ENCODE results near the gene MPPED2. TPM values are rescaled to one million over a fixed set of nuclear protein-coding genes. Genes with fewer than 3 reads are reported as not detected.

The MPPED2 gene
- total RNA-seq, 1 experiment from 2014 or later: not detected

DNA sequence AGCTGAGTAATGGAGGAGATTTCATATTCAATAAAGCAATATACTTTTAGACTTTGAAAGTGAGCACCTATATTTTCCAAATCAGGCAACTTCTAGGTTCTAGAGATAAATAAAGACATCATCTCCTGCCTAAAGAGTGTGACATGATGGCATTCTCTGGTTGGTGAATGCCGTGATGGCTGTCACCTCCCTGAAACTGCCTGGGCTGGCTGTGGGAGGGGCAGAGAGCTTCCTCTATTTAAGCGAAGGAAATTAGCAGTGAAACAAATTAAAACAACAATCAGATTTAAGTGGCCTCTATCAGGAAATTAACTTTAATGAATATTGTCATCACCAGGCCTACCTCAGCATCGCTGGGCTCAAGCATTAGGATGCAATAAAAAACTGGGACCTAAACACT lies 149.4 kb downstream of the MPPED2 start:
- no peak for DNase-seq (ENCODE audit: unreplicated experiment)
- Mint-ChIP-seq H3K36me3 (ENCODE audit: insufficient read depth, unreplicated experiment) (no peaks in the 10 kb centered on the region), H3K4me3 (ENCODE audit: unreplicated experiment) (no peak overlapping the region), H3K4me1 (ENCODE audit: insufficient read depth, unreplicated experiment) (no peaks in the 10 kb centered on the region), H3K27me3 (ENCODE audit: insufficient read depth, unreplicated experiment) (peaks cover 89% of the 10 kb centered on the region), H3K27ac (ENCODE audit: low read depth, unreplicated experiment) (no peak overlapping the region), H3K9me3 (ENCODE audit: unreplicated experiment) (no peaks in the 10 kb centered on the region)
- intact Hi-C loops (cut with micrococcal nuclease): no loop called here
- BruUV-seq (replicated peaks): no TSS peak
- POLR2A ChIA-PET: no interaction called here
- TF ChIP-seq, protein P1, sequence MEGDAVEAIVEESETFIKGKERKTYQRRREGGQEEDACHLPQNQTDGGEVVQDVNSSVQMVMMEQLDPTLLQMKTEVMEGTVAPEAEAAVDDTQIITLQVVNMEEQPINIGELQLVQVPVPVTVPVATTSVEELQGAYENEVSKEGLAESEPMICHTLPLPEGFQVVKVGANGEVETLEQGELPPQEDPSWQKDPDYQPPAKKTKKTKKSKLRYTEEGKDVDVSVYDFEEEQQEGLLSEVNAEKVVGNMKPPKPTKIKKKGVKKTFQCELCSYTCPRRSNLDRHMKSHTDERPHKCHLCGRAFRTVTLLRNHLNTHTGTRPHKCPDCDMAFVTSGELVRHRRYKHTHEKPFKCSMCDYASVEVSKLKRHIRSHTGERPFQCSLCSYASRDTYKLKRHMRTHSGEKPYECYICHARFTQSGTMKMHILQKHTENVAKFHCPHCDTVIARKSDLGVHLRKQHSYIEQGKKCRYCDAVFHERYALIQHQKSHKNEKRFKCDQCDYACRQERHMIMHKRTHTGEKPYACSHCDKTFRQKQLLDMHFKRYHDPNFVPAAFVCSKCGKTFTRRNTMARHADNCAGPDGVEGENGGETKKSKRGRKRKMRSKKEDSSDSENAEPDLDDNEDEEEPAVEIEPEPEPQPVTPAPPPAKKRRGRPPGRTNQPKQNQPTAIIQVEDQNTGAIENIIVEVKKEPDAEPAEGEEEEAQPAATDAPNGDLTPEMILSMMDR (IDR thresholded peaks at IDR 0.05; ENCODE audit: unreplicated experiment): no peak
- CTCF ChIA-PET: no interaction called here

DNA sequence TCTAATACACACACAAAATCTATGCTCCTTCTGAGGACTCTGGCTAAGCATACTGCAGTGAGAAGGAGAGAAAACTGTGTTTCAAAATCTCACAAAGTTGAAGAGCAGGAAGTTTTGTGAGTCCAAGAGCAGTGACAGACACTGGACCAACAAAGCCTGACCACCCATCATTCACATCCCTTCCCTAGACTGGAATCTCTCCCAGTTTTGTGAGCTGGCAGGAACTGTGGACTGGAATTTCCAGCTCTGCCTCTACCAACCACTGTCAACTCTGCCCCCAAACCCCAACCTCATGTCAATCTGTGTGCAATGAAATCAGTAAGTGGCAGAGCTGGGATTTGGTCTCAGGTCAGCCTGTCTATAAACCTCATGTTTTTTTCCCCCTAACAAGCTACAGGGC lies 150.7 kb downstream of the MPPED2 start:
- no peaks in the 10 kb centered on the region for H3K36me3 Mint-ChIP-seq (ENCODE audit: insufficient read depth, unreplicated experiment)
- POLR2A ChIA-PET: no interaction called here
- no peaks in the 10 kb centered on the region for H3K9me3 Mint-ChIP-seq (ENCODE audit: unreplicated experiment)

DNA sequence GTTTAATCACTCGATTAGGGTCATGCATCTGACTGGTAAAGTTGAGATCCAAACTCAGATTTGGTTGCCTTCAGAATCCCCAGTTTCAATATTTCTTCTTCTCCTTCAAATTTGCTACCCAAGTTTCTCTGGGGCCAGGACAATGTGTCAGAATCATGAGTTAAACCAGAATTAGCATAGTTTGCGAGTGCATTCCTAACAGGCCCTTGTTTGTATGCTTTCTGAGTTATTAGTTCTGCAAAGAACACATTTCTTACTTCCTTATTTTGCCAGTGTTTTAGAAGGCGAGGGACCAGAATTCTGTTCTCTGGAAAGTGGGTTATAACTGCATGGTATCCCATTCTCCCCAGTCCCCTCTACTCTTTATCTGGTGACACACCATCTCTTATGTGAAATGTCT lies 151.3 kb downstream of the MPPED2 start:
- H3K9me3 Mint-ChIP-seq (ENCODE audit: unreplicated experiment): no peaks in the 10 kb centered on the region
- H3K27me3 Mint-ChIP-seq (ENCODE audit: insufficient read depth, unreplicated experiment): peaks cover 95% of the 10 kb centered on the region
- no peaks in the 10 kb centered on the region for H3K4me1 Mint-ChIP-seq (ENCODE audit: insufficient read depth, unreplicated experiment)
- no peak for DNase-seq (ENCODE audit: unreplicated experiment)
- no TSS peak for BruUV-seq (replicated peaks)
- H3K36me3 Mint-ChIP-seq (ENCODE audit: insufficient read depth, unreplicated experiment): no peaks in the 10 kb centered on the region
- intact Hi-C loops (cut with micrococcal nuclease): no loop called here
- no peak overlapping the region for H3K27ac Mint-ChIP-seq (ENCODE audit: low read depth, unreplicated experiment)
- no peak overlapping the region for H3K4me3 Mint-ChIP-seq (ENCODE audit: unreplicated experiment)
- CTCF ChIA-PET: no interaction called here
- TF ChIP-seq, protein P1 (IDR thresholded peaks at IDR 0.05; ENCODE audit: unreplicated experiment): no peak
- POLR2A ChIA-PET: no interaction called here

More for the DNA sequence above, 150.7 kb downstream of the MPPED2 start:
- TF ChIP-seq, protein P1 (IDR thresholded peaks at IDR 0.05; ENCODE audit: unreplicated experiment): no peak
- Mint-ChIP-seq H3K27ac (ENCODE audit: low read depth, unreplicated experiment) (no peak overlapping the region), H3K27me3 (ENCODE audit: insufficient read depth, unreplicated experiment) (peaks cover 92% of the 10 kb centered on the region), H3K4me1 (ENCODE audit: insufficient read depth, unreplicated experiment) (no peaks in the 10 kb centered on the region), H3K4me3 (ENCODE audit: unreplicated experiment) (no peak overlapping the region)
- no TSS peak for BruUV-seq (replicated peaks)
- CTCF ChIA-PET: no interaction called here
- intact Hi-C loops (cut with micrococcal nuclease): no loop called here
- no peak for DNase-seq (ENCODE audit: unreplicated experiment)

DNA sequence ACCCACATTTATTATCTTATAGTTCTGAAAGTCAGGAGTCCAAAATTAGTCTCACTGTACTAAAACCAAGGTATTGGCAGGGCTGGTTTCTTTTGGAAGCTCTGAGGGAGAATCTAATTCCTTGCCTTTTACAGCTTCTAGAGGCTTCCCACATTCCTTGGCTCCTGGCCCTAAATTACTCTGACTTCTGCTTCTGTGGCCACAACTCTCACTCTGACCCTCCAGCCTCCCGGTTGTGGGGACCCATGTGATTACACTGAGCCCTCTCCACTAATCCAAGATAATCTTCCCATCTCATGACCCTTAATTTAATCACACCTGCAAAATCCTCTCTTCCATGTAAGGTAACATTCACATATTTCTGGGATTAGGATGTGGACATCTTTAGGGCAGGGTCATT lies 152.3 kb downstream of the MPPED2 start:
- intact Hi-C loops (cut with micrococcal nuclease): no loop called here
- Mint-ChIP-seq H3K27me3 (ENCODE audit: insufficient read depth, unreplicated experiment) (peaks cover 95% of the 10 kb centered on the region), H3K9me3 (ENCODE audit: unreplicated experiment) (no peaks in the 10 kb centered on the region), H3K4me3 (ENCODE audit: unreplicated experiment) (no peak overlapping the region), H3K27ac (ENCODE audit: low read depth, unreplicated experiment) (no peak overlapping the region), H3K36me3 (ENCODE audit: insufficient read depth, unreplicated experiment) (no peaks in the 10 kb centered on the region), H3K4me1 (ENCODE audit: insufficient read depth, unreplicated experiment) (no peaks in the 10 kb centered on the region)
- no TSS peak for BruUV-seq (replicated peaks)
- ChIA-PET POLR2A (no interaction called here), CTCF (interaction anchor here (0.6 kb wide), 2 partner anchors 109 to 419 kb away, joined by 3 to 4 read pairs; no protein-coding TSS in a partner anchor)
- no peak for DNase-seq (ENCODE audit: unreplicated experiment)
- TF ChIP-seq, protein P1 (IDR thresholded peaks at IDR 0.05; ENCODE audit: unreplicated experiment): no peak
